Keratinocyte (primary cell): Measurements from ENCODE around the gene DPM2.

Source experiments
- CTCF ChIP-seq, 3 experiments: IDR thresholded peaks in 1 of 3; conservative IDR thresholded peaks in 1 of 3; optimal IDR thresholded peaks in 1 of 3; 2 replicates in 2 of 3; 3 replicates in 1 of 3; pipeline versions ENCODE3 to v1.5.1; 2011; ENCODE audit warnings: low read length in 3 of 3, mild to moderate bottlenecking in 3 of 3, moderate library complexity in 2 of 3, control low read depth in 1 of 3, inconsistent platforms in 1 of 3; ENCODE audit not compliant: insufficient read depth in 2 of 3; ENCODE audit errors: extremely low read depth in 1 of 3
- EZH2 ChIP-seq: IDR thresholded peaks from one replicate; pipeline ENCODE4 v1.6.1; 2012; ENCODE audit warnings: inconsistent platforms, mild to moderate bottlenecking, low read length, moderate library complexity

GRCh38 chr9:127934248-127934647 lies 3.4 kb downstream of the DPM2 start:
- TF ChIP-seq CTCF (optimal IDR thresholded peaks at IDR 0.05 in 1 of 3, IDR thresholded peaks at IDR 0.05 in 1 of 3, conservative IDR thresholded peaks at IDR 0.05 in 1 of 3; ENCODE audit: extremely low read depth in 1 of 3, insufficient read depth in 2 of 3, low read length in 3 of 3) (no peak), EZH2 (no peak)
